Left lung (tissue), 10 donors: ENCODE measurements around the gene CD7. TPM values are rescaled to one million over a fixed set of nuclear protein-coding genes. Genes with fewer than 3 reads are reported as not detected.

Experiments used
- ATAC-seq: fragments of 200-7000 bp; cut with Tn5 transposase; one replicate; pipeline ENCODE4 v1.9.1; 2020; ENCODE audit warnings: moderate library complexity
- DNase-seq, 4 donors: peaks; one replicate each; pipeline ENCODE4 v3.0.0-alpha.2; 2013 to 2020
- H3K27ac ChIP-seq, 2 donors: fragments of 200-600 bp; sonication (generic) in 1 of 2; one replicate each; pipeline versions ENCODE4 v1.5.0 to v1.8.0; 2020 to 2021
- H3K27me3 ChIP-seq, 2 donors: fragments of 200-600 bp; sonication (generic) in 1 of 2; one replicate each; pipeline versions ENCODE4 v1.5.0 to v1.8.0; 2020 to 2021
- H3K36me3 ChIP-seq, 2 donors: fragments of 200-600 bp; sonication (generic) in 1 of 2; one replicate each; pipeline versions ENCODE4 v1.5.0 to v1.8.0; 2020 to 2021
- H3K4me1 ChIP-seq, 2 donors: fragments of 200-600 bp; one replicate each; pipeline ENCODE4 v1.8.0; 2021
- H3K4me3 ChIP-seq, 2 donors: fragments of 200-600 bp; sonication (generic) in 1 of 2; one replicate each; pipeline versions ENCODE4 v1.5.0 to v1.8.0; 2020 to 2021; ENCODE audit warnings: mild to moderate bottlenecking in 1 of 2
- H3K9me3 ChIP-seq, 2 donors: fragments of 200-600 bp; sonication (generic) in 1 of 2; one replicate each; pipeline versions ENCODE4 v1.5.0 to v1.8.0; 2020 to 2021
- CTCF ChIP-seq, 2 donors: fragments of 200-600 bp; sonication (generic) in 1 of 2; IDR thresholded peaks; one replicate each; pipeline versions ENCODE4 v1.5.0 to v1.8.0; 2021; ENCODE audit warnings: antibody characterized with exemption in 2 of 2
- intact Hi-C, 2 donors: fragments of 100-400 bp; cut with DNase I; formaldehyde crosslinking; loops; one replicate each; pipeline versions ENCODE4 v1.11.2 to v1.14.2; 2022
- polyA plus RNA-seq, 6 donors: library from polyadenylated mRNA; unstranded; fragments of 120-200 nt; gene quantifications; one replicate each; pipeline ENCODE4 v1.2.1, GENCODE V29; 2013; ENCODE audit not compliant: insufficient read length in 6 of 6
- total RNA-seq, 2 donors: library from RNA; stranded (reverse); fragmentation: NEBNext Ultra II Directional; extraction: Animal tissue kit (Norgen Biotek cat#: 25700); gene quantifications; one replicate each; pipeline ENCODE4 v1.2.1, GENCODE V29; 2021
- donor health status: DM: no; HTN: yes; CAD: no.
- donor health status: DM: no; HTN: no; CAD: no.

CD7 gene
- total and polyA plus RNA-seq, 8 donors, result 1.1 to 6.6 (median 1.7) TPM

DNA sequence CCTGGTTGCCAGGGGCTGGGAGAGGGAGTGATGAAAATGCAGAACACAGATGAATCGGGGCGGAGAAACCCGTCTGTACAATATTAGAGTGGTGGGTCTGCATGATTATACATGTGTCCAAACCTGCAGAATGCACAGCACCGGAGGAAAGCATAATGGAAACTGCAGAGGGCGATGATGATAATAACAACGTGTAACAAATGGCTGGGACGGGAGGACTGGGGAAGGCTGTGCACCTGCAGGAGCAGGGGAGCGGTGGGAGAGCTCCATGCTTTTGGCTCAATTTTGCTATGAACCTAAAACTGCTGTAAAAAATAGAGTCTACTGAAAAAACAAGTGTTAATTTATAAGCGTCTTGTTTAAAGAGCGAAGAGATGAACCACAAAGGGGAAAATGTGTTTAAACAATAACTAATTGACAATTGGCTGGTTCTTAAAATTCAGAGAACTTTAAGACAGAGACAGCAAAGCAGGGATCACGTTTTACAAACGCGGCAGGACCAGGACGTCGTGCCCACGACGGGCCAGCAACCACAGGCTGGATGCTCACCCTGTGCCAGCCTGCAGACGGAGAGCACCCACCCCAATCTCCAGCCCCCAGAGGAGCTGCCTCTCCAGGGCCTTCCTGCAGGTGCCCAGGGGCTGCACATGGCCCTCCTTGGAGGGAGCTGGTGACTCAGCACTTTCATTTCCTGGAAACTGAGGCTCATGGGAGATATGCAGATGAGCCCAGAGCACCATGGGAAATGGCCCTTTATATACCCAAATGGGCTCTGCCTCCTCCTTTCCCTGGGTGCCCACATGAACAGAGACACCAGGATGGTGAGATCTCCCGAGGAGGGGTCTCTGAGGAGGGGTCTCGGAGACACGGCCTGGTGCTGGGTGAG, 41.3 kb upstream of the CD7 start, which contains the start of gene TEX19:
TSS of gene TEX19 (plus strand) at position 783 of the 886 bp plus-strand sequence. CDS start 2,904 bp downstream, outside the sequence.
- TF ChIP-seq CTCF (IDR thresholded peaks at IDR 0.05), result no peak
- intact Hi-C loops, result no loop called here
- ATAC-seq (no peak), DNase-seq (no peak)
- no peak within 1 kb of the TSS for H3K4me3 ChIP-seq
- peaks cover 0 to 46% of the 10 kb centered on the region in 2 donors for H3K27me3 ChIP-seq
- no peaks in the 10 kb centered on the region for H3K9me3 ChIP-seq
- no peaks in the 10 kb centered on the region for H3K4me1 ChIP-seq
- no peaks in the 10 kb centered on the region for H3K36me3 ChIP-seq
- H3K27ac ChIP-seq, result no peak within 1 kb of the TSS

- no peak overlapping the region for H3K27ac ChIP-seq
- ATAC-seq, result no peak
- peaks cover 0 to 47% of the 10 kb centered on the region in 2 donors for H3K27me3 ChIP-seq
- TF ChIP-seq CTCF (IDR thresholded peaks at IDR 0.05), result no peak
- H3K36me3 ChIP-seq, result no peaks in the 10 kb centered on the region
- no peaks in the 10 kb centered on the region for H3K4me1 ChIP-seq
- H3K4me3 ChIP-seq, result no peak overlapping the region
- H3K9me3 ChIP-seq, result no peaks in the 10 kb centered on the region
- intact Hi-C loops, result no loop called here
- no peak for DNase-seq
Measured at GRCh38 chr17:82357394-82357793, 40.0 kb upstream of the CD7 start.

DNA sequence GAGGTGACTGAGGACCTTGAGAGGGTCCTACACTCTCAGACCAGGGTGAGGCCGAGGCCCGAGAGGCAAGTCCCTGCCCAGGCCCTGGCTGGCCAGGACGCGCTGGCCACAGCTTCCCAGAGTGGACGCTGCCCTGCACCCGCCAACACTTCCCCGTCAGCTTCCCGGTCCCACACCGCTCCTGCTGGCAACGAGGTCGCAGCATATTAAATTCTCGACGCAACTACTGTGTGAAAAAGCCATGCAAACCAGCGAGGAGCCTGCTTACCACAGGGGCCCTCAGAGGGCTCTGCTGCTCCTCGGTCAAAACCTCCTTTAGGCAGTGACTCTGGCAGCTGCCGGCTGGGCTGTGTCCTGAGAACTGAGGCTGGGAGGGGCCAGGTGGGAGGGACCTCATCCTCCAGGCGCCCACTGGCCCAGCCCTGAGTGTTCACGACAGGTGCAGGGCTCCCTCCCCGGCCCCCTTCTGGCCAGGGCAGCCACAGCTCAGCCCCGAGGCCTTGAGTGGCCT, 39.5 kb upstream of the CD7 start:
- Histone ChIP-seq H3K36me3 (no peaks in the 10 kb centered on the region), H3K4me3 (no peak overlapping the region), H3K4me1 (peaks cover 2% of the 10 kb centered on the region in 2 donors), H3K27ac (no peak overlapping the region), H3K9me3 (no peaks in the 10 kb centered on the region), H3K27me3 (peaks cover 0 to 47% of the 10 kb centered on the region in 2 donors)
- TF ChIP-seq CTCF (IDR thresholded peaks at IDR 0.05), result no peak
- ATAC-seq (peak; percentile 66), DNase-seq (no peak)
- intact Hi-C loops, result no loop called here

GRCh38 chr17:82355770-82356427, 38.5 kb upstream of the CD7 start:
- peak; percentile 74 for ATAC-seq
- Histone ChIP-seq H3K4me3 (no peak overlapping the region), H3K36me3 (no peaks in the 10 kb centered on the region)

More at GRCh38 chr17:82355770-82356427, 38.5 kb upstream of the CD7 start:
- no peak for TF ChIP-seq CTCF (IDR thresholded peaks at IDR 0.05)
- intact Hi-C loops, result no loop called here
- DNase-seq, result no peak
- peak overlapping the region in 1 of 2 donors; percentile 35 for H3K27ac ChIP-seq
- H3K4me1 ChIP-seq, result peaks cover 5 to 6% of the 10 kb centered on the region in 2 donors
- peaks cover 0 to 47% of the 10 kb centered on the region in 2 donors for H3K27me3 ChIP-seq
- H3K9me3 ChIP-seq, result no peaks in the 10 kb centered on the region
